Measurements from ENCODE around the gene RASSF7.

DNA sequence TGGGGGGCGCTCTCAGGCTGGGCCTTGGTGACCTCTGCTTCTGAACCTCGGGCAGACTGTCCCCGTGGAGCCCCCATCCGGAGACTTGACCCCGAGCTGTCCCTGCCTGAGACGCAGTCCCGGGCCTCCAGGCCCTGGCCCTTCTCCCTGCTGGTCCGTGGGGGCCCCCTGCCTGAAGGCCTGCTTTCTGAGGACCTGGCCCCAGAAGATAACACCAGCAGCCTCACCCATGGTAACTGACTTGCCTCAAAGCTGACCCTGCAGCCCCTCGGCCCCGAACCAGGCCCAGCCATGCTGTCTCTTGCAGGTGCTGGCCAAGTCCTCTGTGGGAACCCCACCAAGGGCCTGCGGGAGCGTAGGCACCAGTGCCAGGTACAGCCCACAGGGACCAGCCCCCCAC, 9.2 kb upstream of the RASSF7 start:
- no peak for TF ChIP-seq SRF (IDR thresholded peaks at IDR 0.05; ENCODE audit: low read depth, low read length)
- TF ChIP-seq CHD1 (IDR thresholded peaks at IDR 0.05; ENCODE audit: low read depth, low read length): no peak
- TF ChIP-seq CREB1 (IDR thresholded peaks at IDR 0.05): no peak
- no peak for TF ChIP-seq TAF1 (IDR thresholded peaks at IDR 0.05; ENCODE audit: low read depth, low read length)
- TF ChIP-seq EZH2 (IDR thresholded peaks at IDR 0.05; ENCODE audit: low read depth, low read length, severe bottlenecking): no peak
- TF ChIP-seq, protein P1, sequence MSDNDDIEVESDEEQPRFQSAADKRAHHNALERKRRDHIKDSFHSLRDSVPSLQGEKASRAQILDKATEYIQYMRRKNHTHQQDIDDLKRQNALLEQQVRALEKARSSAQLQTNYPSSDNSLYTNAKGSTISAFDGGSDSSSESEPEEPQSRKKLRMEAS (IDR thresholded peaks at IDR 0.05): no peak
- TF ChIP-seq POLR2A (IDR thresholded peaks at IDR 0.05; ENCODE audit: control extremely low read depth in 1 of 2, low read depth in 2 of 2, low read length in 2 of 2): no peak
- TF ChIP-seq, protein P2, sequence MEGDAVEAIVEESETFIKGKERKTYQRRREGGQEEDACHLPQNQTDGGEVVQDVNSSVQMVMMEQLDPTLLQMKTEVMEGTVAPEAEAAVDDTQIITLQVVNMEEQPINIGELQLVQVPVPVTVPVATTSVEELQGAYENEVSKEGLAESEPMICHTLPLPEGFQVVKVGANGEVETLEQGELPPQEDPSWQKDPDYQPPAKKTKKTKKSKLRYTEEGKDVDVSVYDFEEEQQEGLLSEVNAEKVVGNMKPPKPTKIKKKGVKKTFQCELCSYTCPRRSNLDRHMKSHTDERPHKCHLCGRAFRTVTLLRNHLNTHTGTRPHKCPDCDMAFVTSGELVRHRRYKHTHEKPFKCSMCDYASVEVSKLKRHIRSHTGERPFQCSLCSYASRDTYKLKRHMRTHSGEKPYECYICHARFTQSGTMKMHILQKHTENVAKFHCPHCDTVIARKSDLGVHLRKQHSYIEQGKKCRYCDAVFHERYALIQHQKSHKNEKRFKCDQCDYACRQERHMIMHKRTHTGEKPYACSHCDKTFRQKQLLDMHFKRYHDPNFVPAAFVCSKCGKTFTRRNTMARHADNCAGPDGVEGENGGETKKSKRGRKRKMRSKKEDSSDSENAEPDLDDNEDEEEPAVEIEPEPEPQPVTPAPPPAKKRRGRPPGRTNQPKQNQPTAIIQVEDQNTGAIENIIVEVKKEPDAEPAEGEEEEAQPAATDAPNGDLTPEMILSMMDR (IDR thresholded peaks at IDR 0.05; ENCODE audit: control extremely low read depth in 1 of 3, insufficient read depth in 1 of 3, low read depth in 1 of 3, low read length in 3 of 3): no peak
- TF ChIP-seq CBX5 (IDR thresholded peaks at IDR 0.05; ENCODE audit: low read depth, low read length): no peak
- TF ChIP-seq RXRA (IDR thresholded peaks at IDR 0.05; ENCODE audit: insufficient read depth, low read depth, low read length): no peak
- no peak for TF ChIP-seq HDAC6 (IDR thresholded peaks at IDR 0.05; ENCODE audit: low read depth, low read length)
